Measurements from ENCODE around the gene ABHD16B.

ABHD16B gene

DNA sequence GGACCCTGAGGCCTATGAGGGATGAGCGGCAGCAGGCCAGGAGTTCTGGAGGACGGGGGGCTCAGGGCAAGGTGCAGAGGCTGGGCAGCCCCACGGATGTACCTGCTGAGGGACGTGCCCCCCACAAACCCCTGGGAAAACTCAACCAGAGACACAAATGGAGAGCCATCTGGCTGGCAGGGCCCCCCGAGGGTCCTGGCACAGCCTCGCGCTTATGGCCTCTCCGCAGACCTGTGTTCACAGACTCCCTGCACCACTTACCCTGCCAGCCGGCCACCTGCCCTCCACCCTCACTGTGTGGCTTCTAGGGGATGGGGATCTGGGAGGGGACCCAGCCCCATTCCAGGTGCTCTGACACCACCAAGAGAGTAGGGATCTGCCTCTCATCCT, 26.8 kb upstream of the ABHD16B start:
- H3K9me2 ChIP-seq (replicated peaks; ENCODE audit: low read depth, low read length), result no peaks in the 10 kb centered on the region
- no peak overlapping the region for H3K9ac ChIP-seq (ENCODE audit: low read depth, low read length, poor library complexity, severe bottlenecking)
- peaks cover 30% of the 10 kb centered on the region for H3K4me1 ChIP-seq (ENCODE audit: insufficient read depth, low read length, poor library complexity, severe bottlenecking)
- H2AFZ ChIP-seq (ENCODE audit: low read length), result no peak overlapping the region
- H3K79me2 ChIP-seq (ENCODE audit: insufficient read depth, low read length), result no peaks in the 10 kb centered on the region
- H4K20me1 ChIP-seq (ENCODE audit: insufficient read depth, low read length, poor library complexity, severe bottlenecking), result no peaks in the 10 kb centered on the region
- no peaks in the 10 kb centered on the region for H3K36me3 ChIP-seq (ENCODE audit: insufficient read depth, low read length)
- no peaks in the 10 kb centered on the region for H3K27me3 ChIP-seq (ENCODE audit: insufficient read depth, low read length, poor library complexity, severe bottlenecking)
- no peaks in the 10 kb centered on the region; the same call in 1 of the 2 replicates for H3F3A ChIP-seq (ENCODE audit: low read depth)
- TF ChIP-seq, protein P1, sequence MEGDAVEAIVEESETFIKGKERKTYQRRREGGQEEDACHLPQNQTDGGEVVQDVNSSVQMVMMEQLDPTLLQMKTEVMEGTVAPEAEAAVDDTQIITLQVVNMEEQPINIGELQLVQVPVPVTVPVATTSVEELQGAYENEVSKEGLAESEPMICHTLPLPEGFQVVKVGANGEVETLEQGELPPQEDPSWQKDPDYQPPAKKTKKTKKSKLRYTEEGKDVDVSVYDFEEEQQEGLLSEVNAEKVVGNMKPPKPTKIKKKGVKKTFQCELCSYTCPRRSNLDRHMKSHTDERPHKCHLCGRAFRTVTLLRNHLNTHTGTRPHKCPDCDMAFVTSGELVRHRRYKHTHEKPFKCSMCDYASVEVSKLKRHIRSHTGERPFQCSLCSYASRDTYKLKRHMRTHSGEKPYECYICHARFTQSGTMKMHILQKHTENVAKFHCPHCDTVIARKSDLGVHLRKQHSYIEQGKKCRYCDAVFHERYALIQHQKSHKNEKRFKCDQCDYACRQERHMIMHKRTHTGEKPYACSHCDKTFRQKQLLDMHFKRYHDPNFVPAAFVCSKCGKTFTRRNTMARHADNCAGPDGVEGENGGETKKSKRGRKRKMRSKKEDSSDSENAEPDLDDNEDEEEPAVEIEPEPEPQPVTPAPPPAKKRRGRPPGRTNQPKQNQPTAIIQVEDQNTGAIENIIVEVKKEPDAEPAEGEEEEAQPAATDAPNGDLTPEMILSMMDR (conservative IDR thresholded peaks at IDR 0.05; ENCODE audit: low read length), result no peak
- TF ChIP-seq EZH2phosphoT487 (IDR thresholded peaks at IDR 0.05; ENCODE audit: borderline replicate concordance), result no peak
- H3K4me2 ChIP-seq (ENCODE audit: low read depth, low read length, poor library complexity, severe bottlenecking), result no peak overlapping the region
- no peak overlapping the region for H3K4me3 ChIP-seq (ENCODE audit: low read length, poor library complexity, severe bottlenecking)
- no peaks in the 10 kb centered on the region for H3K9me3 ChIP-seq (ENCODE audit: insufficient read depth, low read depth, low read length)

DNA sequence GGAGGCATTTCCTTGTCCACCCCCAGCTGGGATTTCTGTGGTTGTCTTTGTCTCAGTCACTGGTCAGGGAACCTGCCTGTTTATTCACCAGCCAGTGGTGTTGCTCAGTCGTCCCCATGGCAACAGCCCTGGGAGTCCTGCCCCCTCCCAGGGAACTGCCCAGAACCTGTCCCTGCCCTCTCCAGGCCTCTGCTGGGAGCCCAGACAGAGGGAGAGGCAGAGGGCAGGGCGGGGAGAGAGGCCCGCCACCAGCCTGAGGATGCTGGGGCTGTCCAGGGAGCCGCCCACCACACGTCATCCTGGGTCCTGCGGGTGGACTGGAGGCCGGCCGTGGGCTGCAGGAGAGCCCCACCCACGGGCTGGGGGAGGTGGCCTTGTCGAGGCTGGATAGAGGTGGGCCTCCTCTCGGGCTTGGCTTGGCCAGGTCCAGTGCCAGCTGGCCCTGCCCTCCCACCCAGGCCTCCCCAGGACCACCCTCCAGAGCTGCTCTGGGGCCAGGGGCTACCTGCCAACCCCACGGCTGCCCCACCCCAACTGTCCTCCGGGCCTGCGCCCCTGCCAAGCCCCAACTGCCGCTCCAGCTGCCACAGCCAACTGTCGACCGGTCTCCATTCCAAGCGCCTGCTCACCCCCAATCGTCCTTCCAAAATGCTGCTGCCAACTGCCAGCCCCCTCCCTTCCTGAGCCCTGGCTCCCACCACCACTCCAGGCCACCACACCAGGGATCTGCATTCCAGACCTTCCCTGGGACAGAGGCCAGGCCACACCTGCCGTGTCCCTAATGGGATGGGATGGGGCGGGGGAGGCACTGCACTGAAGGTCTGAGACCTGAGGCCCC, 26.1 kb upstream of the ABHD16B start:
- Histone ChIP-seq H3K4me1 (ENCODE audit: insufficient read depth, low read length, poor library complexity, severe bottlenecking) (peaks cover 23% of the 10 kb centered on the region), H3K27me3 (ENCODE audit: insufficient read depth, low read length, poor library complexity, severe bottlenecking) (no peaks in the 10 kb centered on the region)

DNA sequence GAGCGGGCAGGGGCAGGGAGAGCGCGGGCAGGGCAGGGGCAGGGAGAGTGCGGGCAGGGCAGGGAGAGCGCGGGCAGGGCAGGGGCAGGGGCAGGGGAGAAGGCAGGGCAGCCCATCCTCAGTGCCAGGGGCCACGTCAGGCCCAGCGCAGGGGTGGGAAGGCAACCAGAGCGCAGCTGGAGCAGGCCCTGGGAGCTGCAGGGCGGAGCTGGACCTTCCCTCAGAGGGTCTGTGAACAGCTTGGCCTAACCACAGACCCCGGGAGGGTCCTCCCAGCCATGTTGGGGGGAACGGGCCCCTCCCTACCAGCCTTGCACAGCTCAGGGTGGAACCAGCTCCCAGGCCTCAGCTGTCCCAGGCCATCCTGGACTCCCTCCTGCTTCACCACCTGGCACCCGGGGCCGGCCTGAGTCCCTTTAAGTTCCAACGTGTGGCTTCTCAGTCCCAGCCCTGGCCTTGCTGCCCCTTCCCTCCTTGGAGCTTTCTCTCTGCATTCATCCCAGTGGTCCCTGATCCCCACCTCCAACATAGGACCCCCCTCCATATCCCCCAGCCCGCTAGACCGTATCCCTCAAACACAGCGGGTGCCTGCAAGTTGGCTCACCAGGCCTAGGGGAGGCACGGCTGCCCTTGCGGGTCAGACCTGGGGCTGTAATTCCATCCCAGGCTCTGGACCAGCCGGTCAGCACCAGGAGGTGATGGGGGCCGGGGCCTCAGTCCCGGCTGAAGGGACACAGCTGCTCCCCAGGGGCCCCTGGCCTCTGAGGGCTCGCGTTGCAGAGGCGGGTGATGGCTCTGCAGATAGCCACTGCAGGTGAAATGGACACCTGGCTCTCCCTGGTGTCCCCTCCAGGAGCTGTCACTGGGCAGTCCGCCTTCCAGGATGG, 24.6 kb upstream of the ABHD16B start:
- no peaks in the 10 kb centered on the region for H4K20me1 ChIP-seq (ENCODE audit: insufficient read depth, low read length, poor library complexity, severe bottlenecking)
- no peaks in the 10 kb centered on the region for H3K27me3 ChIP-seq (ENCODE audit: insufficient read depth, low read length, poor library complexity, severe bottlenecking)
- TF ChIP-seq, protein P1 (conservative IDR thresholded peaks at IDR 0.05; ENCODE audit: low read length), result no peak
- no peak for TF ChIP-seq EZH2phosphoT487 (IDR thresholded peaks at IDR 0.05; ENCODE audit: borderline replicate concordance)
- H3F3A ChIP-seq (ENCODE audit: low read depth), result no peaks in the 10 kb centered on the region; the same call in 1 of the 2 replicates
- peaks cover 24% of the 10 kb centered on the region for H3K4me1 ChIP-seq (ENCODE audit: insufficient read depth, low read length, poor library complexity, severe bottlenecking)
- H3K4me2 ChIP-seq (ENCODE audit: low read depth, low read length, poor library complexity, severe bottlenecking), result no peak overlapping the region
- H3K36me3 ChIP-seq (ENCODE audit: insufficient read depth, low read length), result no peaks in the 10 kb centered on the region
- no peak overlapping the region for H3K9ac ChIP-seq (ENCODE audit: low read depth, low read length, poor library complexity, severe bottlenecking)
- no peak overlapping the region for H2AFZ ChIP-seq (ENCODE audit: low read length)
- H3K9me3 ChIP-seq (ENCODE audit: insufficient read depth, low read depth, low read length), result no peaks in the 10 kb centered on the region
- H3K9me2 ChIP-seq (replicated peaks; ENCODE audit: low read depth, low read length), result no peaks in the 10 kb centered on the region
- no peak overlapping the region for H3K4me3 ChIP-seq (ENCODE audit: low read length, poor library complexity, severe bottlenecking)
- no peaks in the 10 kb centered on the region for H3K79me2 ChIP-seq (ENCODE audit: insufficient read depth, low read length)

More for the DNA sequence above, 26.1 kb upstream of the ABHD16B start:
- no peaks in the 10 kb centered on the region for H3K9me2 ChIP-seq (replicated peaks; ENCODE audit: low read depth, low read length)
- H3K4me3 ChIP-seq (ENCODE audit: low read length, poor library complexity, severe bottlenecking), result no peak overlapping the region
- no peaks in the 10 kb centered on the region for H3K79me2 ChIP-seq (ENCODE audit: insufficient read depth, low read length)
- no peak overlapping the region for H3K9ac ChIP-seq (ENCODE audit: low read depth, low read length, poor library complexity, severe bottlenecking)
- H3K4me2 ChIP-seq (ENCODE audit: low read depth, low read length, poor library complexity, severe bottlenecking), result no peak overlapping the region
- no peaks in the 10 kb centered on the region for H3K9me3 ChIP-seq (ENCODE audit: insufficient read depth, low read depth, low read length)
- no peaks in the 10 kb centered on the region for H4K20me1 ChIP-seq (ENCODE audit: insufficient read depth, low read length, poor library complexity, severe bottlenecking)
- no peaks in the 10 kb centered on the region for H3K36me3 ChIP-seq (ENCODE audit: insufficient read depth, low read length)
- H2AFZ ChIP-seq (ENCODE audit: low read length), result no peak overlapping the region
- no peaks in the 10 kb centered on the region; the same call in 1 of the 2 replicates for H3F3A ChIP-seq (ENCODE audit: low read depth)
- TF ChIP-seq EZH2phosphoT487 (IDR thresholded peaks at IDR 0.05; ENCODE audit: borderline replicate concordance), result no peak
- TF ChIP-seq, protein P1 (conservative IDR thresholded peaks at IDR 0.05; ENCODE audit: low read length), result no peak
